Measurements from ENCODE around the gene FUBP1. TPM values are rescaled to one million over a fixed set of nuclear protein-coding genes. Genes with fewer than 3 reads are reported as not detected.

FUBP1 gene
- total and polyA plus RNA-seq, 9 of the 15 experiments (the other 6 are each of a cell fraction or from before 2014, with no cell fraction given): 104 to 294 (median 213) TPM

DNA sequence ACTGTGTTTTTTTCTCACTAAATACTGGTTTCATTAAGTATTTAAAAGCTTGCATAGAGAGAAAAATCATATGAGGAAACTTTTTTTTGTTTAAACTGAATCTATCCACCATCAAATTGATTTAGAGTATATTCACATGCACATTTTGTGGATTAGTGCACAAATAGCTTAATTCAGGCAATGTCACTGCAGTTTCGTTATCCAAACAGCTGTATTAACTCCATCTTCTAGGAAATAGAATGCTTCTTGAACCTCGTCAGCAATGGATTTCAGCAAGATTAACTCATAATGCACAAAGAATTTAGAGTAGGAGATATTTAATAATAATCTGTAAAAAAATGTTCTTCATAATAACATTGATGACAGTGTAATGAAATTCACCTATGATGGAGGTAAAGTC, 52.9 kb downstream of the FUBP1 start (continued):
- TF ChIP-seq ZNF764 (CRISPR knock-in tag; IDR thresholded peaks at IDR 0.05; ENCODE audit: low read depth): no peak
- TF ChIP-seq KDM1A (IDR thresholded peaks at IDR 0.05): no peak

DNA sequence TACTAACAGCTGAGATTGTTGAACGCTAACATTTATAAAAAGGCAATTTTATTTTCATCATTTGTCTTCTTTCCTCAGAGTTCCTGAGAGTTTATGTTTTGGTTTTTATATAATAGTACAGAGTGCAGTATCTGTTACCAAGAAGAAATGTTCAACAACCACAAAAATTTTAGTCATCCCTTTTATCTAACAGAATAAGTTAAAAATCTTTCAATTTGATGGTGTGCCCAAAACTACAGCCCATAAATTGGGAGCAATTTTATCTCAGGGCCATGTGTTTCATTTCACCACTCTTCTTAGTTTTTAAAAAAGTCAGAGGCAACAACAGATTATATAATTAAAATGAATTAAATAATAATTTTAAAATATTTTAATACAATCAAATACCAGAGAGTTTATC, 53.4 kb downstream of the FUBP1 start:
- ChIA-PET POLR2A (interaction anchor here (1.4 kb wide), 1 partner anchor 10 kb away, joined by 4 read pairs; no protein-coding TSS in a partner anchor), CTCF (ENCODE audit: low intra/inter-chr PET ratio) (no interaction called here)
- TF ChIP-seq RFX7 (CRISPR knock-in tag; IDR thresholded peaks at IDR 0.05): no peak
- TF ChIP-seq KLF6 (CRISPR knock-in tag; IDR thresholded peaks at IDR 0.05; ENCODE audit: borderline replicate concordance): no peak
- no peak for TF ChIP-seq MTF1 (CRISPR knock-in tag; IDR thresholded peaks at IDR 0.05; ENCODE audit: borderline replicate concordance)
- no peak for TF ChIP-seq PHTF2 (CRISPR knock-in tag; IDR thresholded peaks at IDR 0.05)
- no peak for TF ChIP-seq TRIM28 (IDR thresholded peaks at IDR 0.05)
- TF ChIP-seq, protein P1, sequence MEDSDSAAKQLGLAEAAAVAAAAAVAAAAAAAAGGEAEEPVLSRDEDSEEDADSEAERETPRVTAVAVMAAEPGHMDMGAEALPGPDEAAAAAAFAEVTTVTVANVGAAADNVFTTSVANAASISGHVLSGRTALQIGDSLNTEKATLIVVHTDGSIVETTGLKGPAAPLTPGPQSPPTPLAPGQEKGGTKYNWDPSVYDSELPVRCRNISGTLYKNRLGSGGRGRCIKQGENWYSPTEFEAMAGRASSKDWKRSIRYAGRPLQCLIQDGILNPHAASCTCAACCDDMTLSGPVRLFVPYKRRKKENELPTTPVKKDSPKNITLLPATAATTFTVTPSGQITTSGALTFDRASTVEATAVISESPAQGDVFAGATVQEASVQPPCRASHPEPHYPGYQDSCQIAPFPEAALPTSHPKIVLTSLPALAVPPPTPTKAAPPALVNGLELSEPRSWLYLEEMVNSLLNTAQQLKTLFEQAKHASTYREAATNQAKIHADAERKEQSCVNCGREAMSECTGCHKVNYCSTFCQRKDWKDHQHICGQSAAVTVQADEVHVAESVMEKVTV (CRISPR knock-in tag; IDR thresholded peaks at IDR 0.05): no peak
- no peak for TF ChIP-seq TAF1 (IDR thresholded peaks at IDR 0.05; ENCODE audit: control insufficient read depth, extremely low read depth, insufficient read depth, low read length, severe bottlenecking)
- TF ChIP-seq, protein P2, sequence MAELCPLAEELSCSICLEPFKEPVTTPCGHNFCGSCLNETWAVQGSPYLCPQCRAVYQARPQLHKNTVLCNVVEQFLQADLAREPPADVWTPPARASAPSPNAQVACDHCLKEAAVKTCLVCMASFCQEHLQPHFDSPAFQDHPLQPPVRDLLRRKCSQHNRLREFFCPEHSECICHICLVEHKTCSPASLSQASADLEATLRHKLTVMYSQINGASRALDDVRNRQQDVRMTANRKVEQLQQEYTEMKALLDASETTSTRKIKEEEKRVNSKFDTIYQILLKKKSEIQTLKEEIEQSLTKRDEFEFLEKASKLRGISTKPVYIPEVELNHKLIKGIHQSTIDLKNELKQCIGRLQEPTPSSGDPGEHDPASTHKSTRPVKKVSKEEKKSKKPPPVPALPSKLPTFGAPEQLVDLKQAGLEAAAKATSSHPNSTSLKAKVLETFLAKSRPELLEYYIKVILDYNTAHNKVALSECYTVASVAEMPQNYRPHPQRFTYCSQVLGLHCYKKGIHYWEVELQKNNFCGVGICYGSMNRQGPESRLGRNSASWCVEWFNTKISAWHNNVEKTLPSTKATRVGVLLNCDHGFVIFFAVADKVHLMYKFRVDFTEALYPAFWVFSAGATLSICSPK (IDR thresholded peaks at IDR 0.05; ENCODE audit: borderline replicate concordance): no peak
- Histone ChIP-seq H2AFZ (ENCODE audit: low read depth, low read length) (no peak overlapping the region), H3K4me3 (no peak overlapping the region), H3K9me1 (ENCODE audit: control insufficient read depth, insufficient read depth, low read length) (no peaks in the 10 kb centered on the region), H4K20me1 (replicated peaks; ENCODE audit: control insufficient read depth, insufficient read depth, low read length) (no peaks in the 10 kb centered on the region), H3K4me2 (ENCODE audit: insufficient read depth, low read length) (no peak overlapping the region), H3K79me2 (ENCODE audit: control insufficient read depth, insufficient read depth, low read length) (no peaks in the 10 kb centered on the region), H3K27ac (ENCODE audit: extremely low read depth, low read depth, low read length) (no peak overlapping the region), H3K4me1 (replicated peaks in 1 of 2; ENCODE audit: control insufficient read depth in 2 of 2, insufficient read depth in 2 of 2, low read length in 2 of 2) (no peaks in the 10 kb centered on the region), H3K9me3 (replicated peaks; ENCODE audit: control insufficient read depth, insufficient read depth, low read depth, low read length) (no peaks in the 10 kb centered on the region), H3K9ac (ENCODE audit: insufficient read depth in 1 of 2, low read depth in 2 of 2, low read length in 2 of 2) (no peak overlapping the region), H3K36me3 (ENCODE audit: control insufficient read depth, insufficient read depth, low read length) (no peaks in the 10 kb centered on the region), H3K27me3 (ENCODE audit: control insufficient read depth in 2 of 2, insufficient read depth in 2 of 2, low read length in 2 of 2) (no peaks in the 10 kb centered on the region)
- 22% methylated on average over 1 of the region's 1 CpG for WGBS (ENCODE audit: insufficient coverage, low coverage, missing lambda C conversion rate)
- no peak for FAIRE-seq
- in situ Hi-C loops (cut with MboI): no loop called here
- intact Hi-C loops (cut with micrococcal nuclease): no loop called here
- no peak for DNase-seq (ENCODE audit: extremely low read depth in 1 of 4, low spot score in 3 of 4)
- no peak for ATAC-seq
- no TSS peak for BruUV-seq (replicated peaks)
